ENCODE data around the gene KLHL28.
"Not testable (repeated sequence)": the region's sequence is repeated elsewhere in the genome, so short reads cannot be mapped to it uniquely, and the experiment has no call there.

The KLHL28 gene

GRCh38 chr14:44895716-44896115 lies 66.0 kb downstream of the KLHL28 start:
- DNase-seq: no peak

- no peak for DNase-seq
These were observed 68.2 kb downstream of the KLHL28 start for GRCh38 chr14:44893535-44893934.

GRCh38 chr14:44891726-44892372 lies 69.9 kb downstream of the KLHL28 start:
- DNase-seq: not testable (repeated sequence)

- no peak for DNase-seq
These were observed 71.9 kb downstream of the KLHL28 start for GRCh38 chr14:44889595-44890471.

- DNase-seq: no peak
These were observed 74.2 kb downstream of the KLHL28 start for GRCh38 chr14:44887596-44887955.

GRCh38 chr14:44886860-44887595 lies 74.7 kb downstream of the KLHL28 start:
- no peak for DNase-seq

- no peak for DNase-seq
These were observed 81.0 kb downstream of the KLHL28 start for GRCh38 chr14:44880791-44881190.

Measured in activated CD4-positive, alpha-beta T cell treated with anti-CD3 and anti-CD28 coated beads, Interleukin-2, amount 50 U/mL, for 1 hour (primary cell).